Measurements from ENCODE around the gene PSENEN.

Gene PSENEN

GRCh38 chr19:35720163-35720524 lies 25.3 kb upstream of the PSENEN start:
- H3K79me2 ChIP-seq (ENCODE audit: insufficient read depth, low read length) = peaks cover 50% of the 10 kb centered on the region
- peaks cover 25% of the 10 kb centered on the region for H3K4me1 ChIP-seq (ENCODE audit: insufficient read depth, low read length, poor library complexity, severe bottlenecking)
- TF ChIP-seq, protein P1, sequence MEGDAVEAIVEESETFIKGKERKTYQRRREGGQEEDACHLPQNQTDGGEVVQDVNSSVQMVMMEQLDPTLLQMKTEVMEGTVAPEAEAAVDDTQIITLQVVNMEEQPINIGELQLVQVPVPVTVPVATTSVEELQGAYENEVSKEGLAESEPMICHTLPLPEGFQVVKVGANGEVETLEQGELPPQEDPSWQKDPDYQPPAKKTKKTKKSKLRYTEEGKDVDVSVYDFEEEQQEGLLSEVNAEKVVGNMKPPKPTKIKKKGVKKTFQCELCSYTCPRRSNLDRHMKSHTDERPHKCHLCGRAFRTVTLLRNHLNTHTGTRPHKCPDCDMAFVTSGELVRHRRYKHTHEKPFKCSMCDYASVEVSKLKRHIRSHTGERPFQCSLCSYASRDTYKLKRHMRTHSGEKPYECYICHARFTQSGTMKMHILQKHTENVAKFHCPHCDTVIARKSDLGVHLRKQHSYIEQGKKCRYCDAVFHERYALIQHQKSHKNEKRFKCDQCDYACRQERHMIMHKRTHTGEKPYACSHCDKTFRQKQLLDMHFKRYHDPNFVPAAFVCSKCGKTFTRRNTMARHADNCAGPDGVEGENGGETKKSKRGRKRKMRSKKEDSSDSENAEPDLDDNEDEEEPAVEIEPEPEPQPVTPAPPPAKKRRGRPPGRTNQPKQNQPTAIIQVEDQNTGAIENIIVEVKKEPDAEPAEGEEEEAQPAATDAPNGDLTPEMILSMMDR (conservative IDR thresholded peaks at IDR 0.05; ENCODE audit: low read length) = no peak
- TF ChIP-seq EZH2phosphoT487 (IDR thresholded peaks at IDR 0.05; ENCODE audit: borderline replicate concordance) = no peak
- peaks cover 33% of the 10 kb centered on the region; the same call in 1 of the 2 replicates for H3K36me3 ChIP-seq (ENCODE audit: insufficient read depth, low read length)
- peaks cover 27% of the 10 kb centered on the region for H4K20me1 ChIP-seq (ENCODE audit: insufficient read depth, low read length, poor library complexity, severe bottlenecking)
- H3K9ac ChIP-seq (ENCODE audit: low read depth, low read length, poor library complexity, severe bottlenecking) = no peak overlapping the region
- no peak overlapping the region for H2AFZ ChIP-seq (ENCODE audit: low read length)
- no peaks in the 10 kb centered on the region for H3F3A ChIP-seq (ENCODE audit: low read depth)
- H3K4me2 ChIP-seq (ENCODE audit: low read depth, low read length, poor library complexity, severe bottlenecking) = peak overlapping the region; percentile 92
- no peak overlapping the region for H3K4me3 ChIP-seq (ENCODE audit: low read length, poor library complexity, severe bottlenecking)
- no peaks in the 10 kb centered on the region for H3K9me3 ChIP-seq (ENCODE audit: insufficient read depth, low read depth, low read length)
- no peaks in the 10 kb centered on the region for H3K9me2 ChIP-seq (replicated peaks; ENCODE audit: low read depth, low read length)
- no peaks in the 10 kb centered on the region for H3K27me3 ChIP-seq (ENCODE audit: insufficient read depth, low read length, poor library complexity, severe bottlenecking)

GRCh38 chr19:35720648-35721047 lies 24.8 kb upstream of the PSENEN start:
- Histone ChIP-seq H3K27me3 (ENCODE audit: insufficient read depth, low read length, poor library complexity, severe bottlenecking) (no peaks in the 10 kb centered on the region), H3K4me3 (ENCODE audit: low read length, poor library complexity, severe bottlenecking) (no peak overlapping the region), H3K4me2 (ENCODE audit: low read depth, low read length, poor library complexity, severe bottlenecking) (no peak overlapping the region), H3K4me1 (ENCODE audit: insufficient read depth, low read length, poor library complexity, severe bottlenecking) (peaks cover 20% of the 10 kb centered on the region), H4K20me1 (ENCODE audit: insufficient read depth, low read length, poor library complexity, severe bottlenecking) (peaks cover 27% of the 10 kb centered on the region), H3K9ac (ENCODE audit: low read depth, low read length, poor library complexity, severe bottlenecking) (no peak overlapping the region), H3K9me3 (ENCODE audit: insufficient read depth, low read depth, low read length) (no peaks in the 10 kb centered on the region), H3F3A (ENCODE audit: low read depth) (no peaks in the 10 kb centered on the region), H2AFZ (ENCODE audit: low read length) (no peak overlapping the region), H3K79me2 (ENCODE audit: insufficient read depth, low read length) (peaks cover 45% of the 10 kb centered on the region), H3K36me3 (ENCODE audit: insufficient read depth, low read length) (peaks cover 38% of the 10 kb centered on the region; the same call in 1 of the 2 replicates), H3K9me2 (replicated peaks; ENCODE audit: low read depth, low read length) (no peaks in the 10 kb centered on the region)
- TF ChIP-seq EZH2phosphoT487 (IDR thresholded peaks at IDR 0.05; ENCODE audit: borderline replicate concordance) = no peak
- TF ChIP-seq, protein P1 (conservative IDR thresholded peaks at IDR 0.05; ENCODE audit: low read length) = no peak

GRCh38 chr19:35721374-35721773 lies 24.1 kb upstream of the PSENEN start:
- no peaks in the 10 kb centered on the region for H3K9me3 ChIP-seq (ENCODE audit: insufficient read depth, low read depth, low read length)
- peaks cover 27% of the 10 kb centered on the region for H4K20me1 ChIP-seq (ENCODE audit: insufficient read depth, low read length, poor library complexity, severe bottlenecking)
- H3K36me3 ChIP-seq (ENCODE audit: insufficient read depth, low read length) = peaks cover 46% of the 10 kb centered on the region; the same call in 1 of the 2 replicates
- no peaks in the 10 kb centered on the region for H3F3A ChIP-seq (ENCODE audit: low read depth)
- H3K4me1 ChIP-seq (ENCODE audit: insufficient read depth, low read length, poor library complexity, severe bottlenecking) = peaks cover 17% of the 10 kb centered on the region
- TF ChIP-seq, protein P1 (conservative IDR thresholded peaks at IDR 0.05; ENCODE audit: low read length) = no peak
- no peak for TF ChIP-seq EZH2phosphoT487 (IDR thresholded peaks at IDR 0.05; ENCODE audit: borderline replicate concordance)
- no peaks in the 10 kb centered on the region for H3K9me2 ChIP-seq (replicated peaks; ENCODE audit: low read depth, low read length)
- H3K79me2 ChIP-seq (ENCODE audit: insufficient read depth, low read length) = peaks cover 42% of the 10 kb centered on the region
- H3K9ac ChIP-seq (ENCODE audit: low read depth, low read length, poor library complexity, severe bottlenecking) = no peak overlapping the region
- peak overlapping the region; percentile 38 for H3K4me2 ChIP-seq (ENCODE audit: low read depth, low read length, poor library complexity, severe bottlenecking)
- H2AFZ ChIP-seq (ENCODE audit: low read length) = no peak overlapping the region
- H3K4me3 ChIP-seq (ENCODE audit: low read length, poor library complexity, severe bottlenecking) = no peak overlapping the region
- H3K27me3 ChIP-seq (ENCODE audit: insufficient read depth, low read length, poor library complexity, severe bottlenecking) = no peaks in the 10 kb centered on the region

Measured in Loucy (cell line).